Stimulated activated naive CD4-positive, alpha-beta T cell treated with Interleukin-2 at 50 U/mL for 16 hours (primary cell): Measurements from ENCODE around the gene CCDC28A.
"Not testable (repeated sequence)": the region's sequence is repeated elsewhere in the genome, so short reads cannot be mapped to it uniquely, and the experiment has no call there.

Experiments used
- DNase-seq: peaks from one replicate; lab custom pipeline; 2025; lab: John Stamatoyannopoulos, UW

CCDC28A gene

GRCh38 chr6:138773177-138774091 lies at the start of gene CCDC28A:
CCDC28A (plus strand) TSS chr6:138773769; CDS start chr6:138776121, 2,352 bp downstream.
- DNase-seq, result peak; percentile 95

GRCh38 chr6:138724015-138724414 lies 49.6 kb upstream of the CCDC28A start:
- no peak for DNase-seq

- DNase-seq, result no peak
Measured at GRCh38 chr6:138726066-138726756, 47.4 kb upstream of the CCDC28A start.

- no peak for DNase-seq
Measured at GRCh38 chr6:138726757-138727097, 46.8 kb upstream of the CCDC28A start.

- DNase-seq, result no peak
Measured at GRCh38 chr6:138727182-138727581, 46.4 kb upstream of the CCDC28A start.

- DNase-seq, result no peak
Measured at GRCh38 chr6:138728662-138729061, 44.9 kb upstream of the CCDC28A start.

GRCh38 chr6:138730037-138730436 lies 43.5 kb upstream of the CCDC28A start:
- DNase-seq, result not testable (repeated sequence)

GRCh38 chr6:138734585-138734984 lies 39.0 kb upstream of the CCDC28A start:
- no peak for DNase-seq

GRCh38 chr6:138736640-138737039 lies 36.9 kb upstream of the CCDC28A start:
- no peak for DNase-seq

GRCh38 chr6:138752017-138752416 lies 21.6 kb upstream of the CCDC28A start:
- no peak for DNase-seq

GRCh38 chr6:138757136-138757535 lies 16.4 kb upstream of the CCDC28A start:
- DNase-seq, result no peak

GRCh38 chr6:138765896-138766655 lies 7.5 kb upstream of the CCDC28A start:
- no peak for DNase-seq

- no peak for DNase-seq
Measured at GRCh38 chr6:138769102-138769676, 4.4 kb upstream of the CCDC28A start.

- no peak for DNase-seq
Measured at GRCh38 chr6:138772596-138773176, 883 bp upstream of the CCDC28A start.

- DNase-seq, result no peak
Measured at GRCh38 chr6:138774370-138774769, 801 bp downstream of the CCDC28A start.

GRCh38 chr6:138776659-138777058 lies 3.1 kb downstream of the CCDC28A start:
- no peak for DNase-seq

- DNase-seq, result no peak
Measured at GRCh38 chr6:138778331-138778730, 4.8 kb downstream of the CCDC28A start.

GRCh38 chr6:138782243-138782642 lies 8.7 kb downstream of the CCDC28A start:
- no peak for DNase-seq

- DNase-seq, result no peak
Measured at GRCh38 chr6:138785079-138785478, 11.5 kb downstream of the CCDC28A start.

GRCh38 chr6:138785980-138786379 lies 12.4 kb downstream of the CCDC28A start:
- DNase-seq, result no peak

- no peak for DNase-seq
Measured at GRCh38 chr6:138787138-138787537, 13.6 kb downstream of the CCDC28A start.
